Activated CD4-positive, alpha-beta T cell treated with anti-CD3 and anti-CD28 coated beads, Interleukin-2, amount 10 ng/mL, durations not matched to agents 7 days and 5 days (primary cell): ENCODE results near the gene UPK3B. TPM values are rescaled to one million over a fixed set of nuclear protein-coding genes. Genes with fewer than 3 reads are reported as not detected.
"Not testable (repeated sequence)": the region's sequence is repeated elsewhere in the genome, so short reads cannot be mapped to it uniquely, and the experiment has no call there.

Experiments
- CTCF ChIA-PET: fragments of 350-600 bp; sonication (Branson Sonifier 250); formaldehyde crosslinking; loops from one replicate; lab custom pipeline; 2021; ENCODE audit warnings: antibody characterized with exemption; lab: Charles Lee
- POLR2A ChIA-PET: fragments of 350-600 bp; sonication (Branson Sonifier 250); formaldehyde crosslinking; loops from one replicate; lab custom pipeline; 2021; ENCODE audit warnings: antibody characterized with exemption; lab: Charles Lee
- DNase-seq: peaks from one replicate; pipeline ENCODE4 v3.0.0-alpha.2; 2020
- H3K27ac Mint-ChIP-seq: one replicate; pipeline ENCODE4 v1.8.0; 2021; ENCODE audit warnings: mild to moderate bottlenecking, moderate library complexity, mixed read lengths
- H3K27me3 Mint-ChIP-seq: one replicate; pipeline ENCODE4 v1.8.0; 2021; ENCODE audit warnings: mixed read lengths
- H3K36me3 Mint-ChIP-seq: one replicate; pipeline ENCODE4 v1.8.0; 2021; ENCODE audit warnings: low read depth, mixed read lengths
- H3K4me1 Mint-ChIP-seq: one replicate; pipeline ENCODE4 v1.8.0; 2021; ENCODE audit warnings: mixed read lengths
- H3K4me3 Mint-ChIP-seq: one replicate; pipeline ENCODE4 v1.8.0; 2021; ENCODE audit warnings: mild to moderate bottlenecking, moderate library complexity, mixed read lengths
- H3K9me3 Mint-ChIP-seq: one replicate; pipeline ENCODE4 v1.8.0; 2021; ENCODE audit warnings: mixed read lengths
- total RNA-seq, 2 experiments: library from RNA; stranded (reverse); gene quantifications; one replicate each; pipeline ENCODE4 v1.2.3, GENCODE V29; 2021

Gene UPK3B
- total RNA-seq, 2 experiments from 2014 or later: 1.3 to 1.5 TPM

GRCh38 chr7:76512941-76513816 lies 2.8 kb downstream of the UPK3B start:
- POLR2A ChIA-PET: interaction anchor here (0.6 kb wide), 1 partner anchor 111 kb away, joined by 5 read pairs; no protein-coding TSS in a partner anchor
- Mint-ChIP-seq H3K9me3 (no peaks in the 10 kb centered on the region), H3K27me3 (no peaks in the 10 kb centered on the region), H3K4me1 (peaks cover 4% of the 10 kb centered on the region), H3K27ac (peak overlapping the region; percentile 36), H3K36me3 (no peaks in the 10 kb centered on the region), H3K4me3 (no peak overlapping the region)
- no peak for DNase-seq
- CTCF ChIA-PET: no interaction called here

GRCh38 chr7:76513817-76514799 lies 3.8 kb downstream of the UPK3B start:
- POLR2A ChIA-PET: interaction anchor here (0.6 kb wide), 1 partner anchor 110 kb away, joined by 5 read pairs; no protein-coding TSS in a partner anchor
- CTCF ChIA-PET: interaction anchor here (0.7 kb wide), 1 partner anchor 759 kb away, joined by 3 read pairs; no protein-coding TSS in a partner anchor
- H3K36me3 Mint-ChIP-seq: no peaks in the 10 kb centered on the region
- no peak overlapping the region for H3K4me3 Mint-ChIP-seq
- no peaks in the 10 kb centered on the region for H3K27me3 Mint-ChIP-seq
- H3K27ac Mint-ChIP-seq: no peak overlapping the region
- H3K4me1 Mint-ChIP-seq: peaks cover 4% of the 10 kb centered on the region
- H3K9me3 Mint-ChIP-seq: no peaks in the 10 kb centered on the region
- DNase-seq: no peak

GRCh38 chr7:76514926-76515771 lies 4.8 kb downstream of the UPK3B start:
- ChIA-PET CTCF (interaction anchor here (0.7 kb wide), 1 partner anchor 760 kb away, joined by 3 read pairs; no protein-coding TSS in a partner anchor), POLR2A (no interaction called here)
- no peaks in the 10 kb centered on the region for H3K27me3 Mint-ChIP-seq
- no peak for DNase-seq
- no peaks in the 10 kb centered on the region for H3K4me1 Mint-ChIP-seq
- no peaks in the 10 kb centered on the region for H3K36me3 Mint-ChIP-seq
- no peak overlapping the region for H3K4me3 Mint-ChIP-seq
- H3K27ac Mint-ChIP-seq: no peak overlapping the region
- no peaks in the 10 kb centered on the region for H3K9me3 Mint-ChIP-seq

- peak; percentile 39 for DNase-seq
- Mint-ChIP-seq H3K4me3 (no peak overlapping the region), H3K27me3 (no peaks in the 10 kb centered on the region), H3K9me3 (no peaks in the 10 kb centered on the region), H3K36me3 (no peaks in the 10 kb centered on the region), H3K27ac (no peak overlapping the region), H3K4me1 (no peaks in the 10 kb centered on the region)
- ChIA-PET CTCF (no interaction called here), POLR2A (no interaction called here)
These were observed 5.7 kb downstream of the UPK3B start for GRCh38 chr7:76515999-76516443.

- H3K4me1 Mint-ChIP-seq, DNase-seq, H3K27me3 Mint-ChIP-seq, H3K36me3 Mint-ChIP-seq, H3K27ac Mint-ChIP-seq, POLR2A ChIA-PET, CTCF ChIA-PET, H3K9me3 Mint-ChIP-seq, H3K4me3 Mint-ChIP-seq: not testable (repeated sequence)
These were observed 6.6 kb downstream of the UPK3B start for GRCh38 chr7:76516932-76517331.

GRCh38 chr7:76526183-76526582 lies 15.8 kb downstream of the UPK3B start:
- H3K4me3 Mint-ChIP-seq, H3K4me1 Mint-ChIP-seq, H3K9me3 Mint-ChIP-seq, CTCF ChIA-PET, DNase-seq, H3K27ac Mint-ChIP-seq, H3K27me3 Mint-ChIP-seq, H3K36me3 Mint-ChIP-seq, POLR2A ChIA-PET: not testable (repeated sequence)

- H3K4me3 Mint-ChIP-seq, H3K36me3 Mint-ChIP-seq, H3K27ac Mint-ChIP-seq, DNase-seq, POLR2A ChIA-PET, CTCF ChIA-PET, H3K9me3 Mint-ChIP-seq, H3K27me3 Mint-ChIP-seq, H3K4me1 Mint-ChIP-seq: not testable (repeated sequence)
These were observed 21.3 kb downstream of the UPK3B start for GRCh38 chr7:76531643-76532042.

- H3K36me3 Mint-ChIP-seq, DNase-seq, H3K4me1 Mint-ChIP-seq, H3K9me3 Mint-ChIP-seq, H3K4me3 Mint-ChIP-seq, H3K27me3 Mint-ChIP-seq, H3K27ac Mint-ChIP-seq, POLR2A ChIA-PET, CTCF ChIA-PET: not testable (repeated sequence)
These were observed 32.8 kb downstream of the UPK3B start, which contains the start of gene SPDYE16 for GRCh38 chr7:76543197-76543596. SPDYE16 (minus strand) TSS chr7:76543297; CDS start chr7:76541459, 1,838 bp downstream.

GRCh38 chr7:76549025-76549854 lies 38.9 kb downstream of the UPK3B start:
- H3K27ac Mint-ChIP-seq: peak overlapping the region; percentile 90
- CTCF ChIA-PET, H3K9me3 Mint-ChIP-seq, H3K27me3 Mint-ChIP-seq, POLR2A ChIA-PET, H3K36me3 Mint-ChIP-seq: not testable (repeated sequence)
- peaks cover 23% of the 10 kb centered on the region for H3K4me1 Mint-ChIP-seq
- peak overlapping the region; percentile 90 for H3K4me3 Mint-ChIP-seq
- DNase-seq: peak; percentile 90

GRCh38 chr7:76549855-76550248 lies 39.5 kb downstream of the UPK3B start:
- Mint-ChIP-seq H3K4me1 (peaks cover 25% of the 10 kb centered on the region), H3K36me3 (peaks cover 12% of the 10 kb centered on the region), H3K4me3 (peak overlapping the region; percentile 90), H3K27ac (peak overlapping the region; percentile 90)
- H3K27me3 Mint-ChIP-seq, DNase-seq, POLR2A ChIA-PET, CTCF ChIA-PET, H3K9me3 Mint-ChIP-seq: not testable (repeated sequence)

GRCh38 chr7:76551992-76552391 lies 41.6 kb downstream of the UPK3B start:
- not testable (repeated sequence) for H3K27me3 Mint-ChIP-seq, H3K9me3 Mint-ChIP-seq

More at GRCh38 chr7:76551992-76552391, 41.6 kb downstream of the UPK3B start:
- H3K36me3 Mint-ChIP-seq: peaks cover 17% of the 10 kb centered on the region
- H3K4me1 Mint-ChIP-seq: peaks cover 26% of the 10 kb centered on the region
- H3K27ac Mint-ChIP-seq, CTCF ChIA-PET, H3K4me3 Mint-ChIP-seq, DNase-seq, POLR2A ChIA-PET: not testable (repeated sequence)
